LNCAP (cell line): Measurements from ENCODE around the gene TBX1.

Experiments used
- CTCF ChIP-seq: fragments of 450-650 bp; IDR thresholded peaks from 2 replicates; pipeline ENCODE4 v1.5.1; 2017; ENCODE audit warnings: mild to moderate bottlenecking

Gene TBX1

GRCh38 chr22:19748991-19749664 is 11.4 kb upstream of the TBX1 start:
- TF ChIP-seq CTCF: no peak

- no peak for TF ChIP-seq CTCF
Measured at GRCh38 chr22:19749876-19750275, 10.7 kb upstream of the TBX1 start.

- TF ChIP-seq CTCF: no peak
Measured at GRCh38 chr22:19750507-19751490, 9.8 kb upstream of the TBX1 start.

- TF ChIP-seq CTCF: no peak
Measured at GRCh38 chr22:19751497-19752245, 8.9 kb upstream of the TBX1 start.

- TF ChIP-seq CTCF: peak; percentile 19; the same call in 1 of the 2 replicates
Measured at GRCh38 chr22:19753090-19753842, 7.3 kb upstream of the TBX1 start.

GRCh38 chr22:19753996-19754700 is 6.4 kb upstream of the TBX1 start:
- TF ChIP-seq CTCF: no peak
